SK-N-SH (cell line): ENCODE results near the gene SNAP25. TPM values are rescaled to one million over a fixed set of nuclear protein-coding genes. Genes with fewer than 3 reads are reported as not detected.

Experiments used
- CTCF ChIA-PET: fragments of 300-600, 350-600 bp; formaldehyde crosslinking; extraction: SDS; loops from one replicate; lab custom pipeline; 2021; lab: Yijun Ruan, JAX
- POLR2A ChIA-PET: fragments of 350-600 bp; sonication (Branson Sonifier 250); formaldehyde crosslinking; extraction: SDS; loops from one replicate; lab custom pipeline; 2020; ENCODE audit warnings: antibody characterized with exemption, inconsistent platforms; lab: Yijun Ruan, JAX
- DNase-seq: peaks from one replicate; pipeline ENCODE4 v3.0.0; 2012
- H2AFZ ChIP-seq: fragments of 200-600 bp; sonication (generic); 2 replicates; pipeline ENCODE4 v1.8.1; 2016; ENCODE audit warnings: antibody characterized with exemption, mild to moderate bottlenecking, low read depth
- H3F3A ChIP-seq: fragments of 200-600 bp; sonication (generic); replicated peaks from 2 replicates; pipeline ENCODE3; 2016; ENCODE audit warnings: antibody characterized with exemption, mild to moderate bottlenecking; ENCODE audit not compliant: insufficient read depth
- H3K27ac ChIP-seq, 2 experiments: fragments of 200-500 bp in 1 of 2; fragments of 200-600 bp in 1 of 2; sonication (Bioruptor generic) in 1 of 2; sonication (generic), shearing (Covaris generic) in 1 of 2; 2 replicates each; pipeline versions ENCODE4 v1.5.1 to v1.6.1; 2014 to 2016; ENCODE audit warnings: low read depth in 2 of 2, inconsistent platforms in 1 of 2, low read length in 1 of 2, mild to moderate bottlenecking in 1 of 2, mixed read lengths in 1 of 2
- H3K27me3 ChIP-seq: fragments of 200-600 bp; sonication (generic), shearing (Covaris generic); 2 replicates; pipeline ENCODE4 v1.6.1; 2016; ENCODE audit warnings: mixed run types; ENCODE audit not compliant: insufficient read depth
- H3K36me3 ChIP-seq, 2 experiments: fragments of 200-500 bp in 1 of 2; fragments of 200-600 bp in 1 of 2; sonication (Bioruptor generic) in 1 of 2; sonication (generic) in 1 of 2; replicated peaks in 1 of 2; 2 replicates each; pipeline versions ENCODE3 to v1.5.1; 2014 to 2016; ENCODE audit warnings: low read length in 1 of 2, mild to moderate bottlenecking in 1 of 2; ENCODE audit not compliant: insufficient read depth in 2 of 2, control insufficient read depth in 1 of 2
- H3K4me1 ChIP-seq, 2 experiments: fragments of 200-500 bp in 1 of 2; fragments of 200-600 bp in 1 of 2; sonication (Bioruptor generic) in 1 of 2; sonication (generic), shearing (Covaris generic) in 1 of 2; 2 replicates each; pipeline versions ENCODE4 v1.5.1 to v1.6.1; 2014 to 2016; ENCODE audit warnings: low read depth in 1 of 2, low read length in 1 of 2, mixed run types in 1 of 2; ENCODE audit not compliant: insufficient read depth in 2 of 2, control insufficient read depth in 1 of 2
- H3K4me2 ChIP-seq: fragments of 200-600 bp; sonication (generic), shearing (Covaris generic); 2 replicates; pipeline ENCODE4 v1.6.1; 2017; ENCODE audit warnings: mixed run types
- H3K4me3 ChIP-seq, 2 experiments: fragments of 200-500 bp in 1 of 2; fragments of 200-600 bp in 1 of 2; sonication (Bioruptor generic) in 1 of 2; sonication (generic), shearing (Covaris generic) in 1 of 2; 2 replicates each; pipeline versions ENCODE4 v1.5.1 to v1.8.1; 2014 to 2016; ENCODE audit warnings: low read depth in 2 of 2, inconsistent platforms in 1 of 2, low read length in 1 of 2, mild to moderate bottlenecking in 1 of 2, mixed read lengths in 1 of 2, moderate library complexity in 1 of 2
- H3K79me2 ChIP-seq: fragments of 200-600 bp; sonication (generic); 2 replicates; pipeline ENCODE4 v1.8.1; 2017; ENCODE audit warnings: mild to moderate bottlenecking; ENCODE audit not compliant: insufficient read depth
- H3K9ac ChIP-seq: fragments of 200-600 bp; sonication (generic); 2 replicates; pipeline ENCODE4 v1.6.1; 2017; ENCODE audit warnings: mixed run types
- H3K9me2 ChIP-seq: fragments of 200-600 bp; sonication (generic); 2 replicates; pipeline ENCODE4 v1.6.1; 2017; ENCODE audit warnings: mixed run types
- H3K9me3 ChIP-seq: fragments of 200-600 bp; sonication (generic); 2 replicates; pipeline ENCODE4 v1.6.1; 2017; ENCODE audit warnings: mixed run types, mild to moderate bottlenecking, moderate library complexity
- H4K20me1 ChIP-seq: fragments of 200-600 bp; sonication (generic); 2 replicates; pipeline ENCODE4 v1.6.1; 2017; ENCODE audit warnings: mild to moderate bottlenecking, mixed run types; ENCODE audit not compliant: insufficient read depth
- CHD2 ChIP-seq: fragments of 150-350 bp; IDR thresholded peaks from 2 replicates; pipeline ENCODE4 v1.6.1; 2018; ENCODE audit warnings: low read length; ENCODE audit not compliant: partially characterized antibody
- ELF1 ChIP-seq: IDR thresholded peaks from 2 replicates; pipeline ENCODE4 v1.4.0; 2012
- EP300 ChIP-seq, 2 experiments: IDR thresholded peaks; 2 replicates each; pipeline versions ENCODE4 v1.4.0 to v1.6.1; 2012; ENCODE audit warnings: borderline replicate concordance in 1 of 2, low read depth in 1 of 2, low read length in 1 of 2
- FOSL2 ChIP-seq: IDR thresholded peaks from 2 replicates; pipeline ENCODE4 v1.4.0; 2012; ENCODE audit warnings: low read depth, mild to moderate bottlenecking, moderate library complexity, borderline replicate concordance
- GATA2 ChIP-seq: sonication (generic); formaldehyde crosslinking; IDR thresholded peaks from 2 replicates; pipeline ENCODE4 v1.5.0; 2020; ENCODE audit warnings: mild to moderate bottlenecking, missing genetic modification reagents
- MXI1 ChIP-seq: IDR thresholded peaks from 2 replicates; pipeline ENCODE4 v1.6.1; 2012; ENCODE audit warnings: mild to moderate bottlenecking, low read depth, low read length, improper control_type of control experiment
- NFIC ChIP-seq: IDR thresholded peaks from 2 replicates; pipeline ENCODE4 v1.4.0; 2012; ENCODE audit warnings: borderline replicate concordance
- SIN3A ChIP-seq: IDR thresholded peaks from 2 replicates; pipeline ENCODE4 v1.6.1; 2012; ENCODE audit warnings: low read depth, mild to moderate bottlenecking, low read length, moderate library complexity, borderline replicate concordance
- SMC3 ChIP-seq: IDR thresholded peaks from 2 replicates; pipeline ENCODE4 v1.6.1; 2012; ENCODE audit warnings: low read depth, low read length, improper control_type of control experiment
- YY1 ChIP-seq: IDR thresholded peaks from 2 replicates; pipeline ENCODE4 v1.4.0; 2012; ENCODE audit warnings: low read depth, mild to moderate bottlenecking
- WGBS: methylation state at CpG from one replicate; pipeline ENCODE4 v1.1.6; 2017; ENCODE audit warnings: low lambda C conversion rate; 5-methylcytosine and 5-hydroxymethylcytosine counted together
- polyA plus RNA-seq, 3 experiments: library from polyadenylated mRNA; depleted of rRNA; stranded (reverse); fragments of >200 nt; gene quantifications; 2 replicates each; pipeline ENCODE4 v1.2.3, GENCODE V29; 2012
- TF ChIP-seq, protein P1 (sequence below): fragments of 200-600 bp; sonication (generic); IDR thresholded peaks from 2 replicates; pipeline ENCODE4 v1.6.1; 2017; ENCODE audit warnings: antibody characterized with exemption, mild to moderate bottlenecking, moderate library complexity
- TF ChIP-seq, protein P2 (sequence below): fragments of 150-350 bp; IDR thresholded peaks from 2 replicates; pipeline ENCODE4 v1.6.1; 2017; ENCODE audit warnings: antibody characterized with exemption, low read length, low read depth, borderline replicate concordance
- TF ChIP-seq, protein P3 (sequence below): IDR thresholded peaks from 2 replicates; pipeline ENCODE4 v1.4.0; 2012; ENCODE audit warnings: low read depth

Gene SNAP25
- polyA plus RNA-seq, 1 of the 3 experiments (the other 2 are of a cell fraction), result 42.4 TPM

DNA sequence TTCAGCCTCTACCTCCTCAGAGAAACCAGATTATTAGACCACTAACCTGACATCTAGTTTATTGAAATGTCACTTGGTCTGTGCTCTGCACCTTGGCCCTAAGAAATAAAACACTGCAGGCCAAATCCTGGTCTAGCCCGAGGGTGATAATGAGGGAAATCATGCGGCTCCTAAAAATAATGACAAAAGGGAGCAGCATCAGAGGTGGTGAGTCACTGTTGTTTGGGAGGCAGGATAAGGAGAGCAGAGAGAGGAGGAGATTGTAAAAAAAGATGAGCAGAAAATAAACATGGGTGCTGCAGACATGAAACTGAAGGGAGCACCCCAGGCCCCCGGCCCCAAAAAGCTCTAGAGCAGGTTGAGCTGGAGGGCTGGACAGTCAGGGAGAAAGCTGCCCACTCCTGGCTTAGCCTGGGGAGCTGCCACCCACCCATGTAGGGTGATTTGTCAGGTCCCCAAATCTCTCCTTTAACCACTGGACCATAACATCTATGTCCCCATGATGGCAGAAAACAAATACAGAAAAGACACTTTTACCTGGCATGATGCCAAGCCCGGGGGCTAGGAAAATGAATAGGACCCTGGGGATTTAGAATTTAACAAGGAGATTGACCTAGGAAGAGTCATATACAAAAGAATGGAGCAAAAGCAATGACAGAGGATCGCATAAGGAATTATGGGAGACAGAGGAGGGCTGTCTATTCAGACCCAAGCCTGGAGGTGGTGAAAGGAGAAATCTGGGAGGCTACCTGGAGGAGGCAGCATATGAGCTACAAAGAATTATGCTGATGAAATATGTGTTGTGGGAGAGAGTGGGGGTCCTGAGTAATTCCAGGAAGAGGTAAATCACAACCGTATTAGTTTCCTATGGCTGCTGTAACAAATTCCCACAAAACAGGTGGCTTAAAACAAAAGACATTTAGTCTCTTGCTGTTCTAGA, 103.7 kb downstream of the SNAP25 start:
- no peaks in the 10 kb centered on the region for H3F3A ChIP-seq
- H3K27me3 ChIP-seq, result no peaks in the 10 kb centered on the region
- CTCF ChIA-PET, result no interaction called here
- H3K9me2 ChIP-seq, result no peaks in the 10 kb centered on the region
- H3K4me2 ChIP-seq, result no peak overlapping the region
- DNase-seq, result peak; percentile 9
- no peak overlapping the region for H3K4me3 ChIP-seq
- TF ChIP-seq SMC3 (no peak), FOSL2 (peak; percentile 29; the same call in 1 of the 2 replicates)
- peaks cover 0 to 5% of the 10 kb centered on the region in 2 experiments; a peak in 1 of 4 replicates for H3K4me1 ChIP-seq
- H3K36me3 ChIP-seq, result no peaks in the 10 kb centered on the region
- H3K9me3 ChIP-seq, result no peaks in the 10 kb centered on the region
- H3K27ac ChIP-seq, result no peak overlapping the region
- no peak overlapping the region for H2AFZ ChIP-seq
- no peaks in the 10 kb centered on the region for H4K20me1 ChIP-seq
- no peaks in the 10 kb centered on the region for H3K79me2 ChIP-seq
- POLR2A ChIA-PET, result no interaction called here
- 60% methylated on average over 6 of the region's 6 CpGs for WGBS
- no peak overlapping the region for H3K9ac ChIP-seq

DNA sequence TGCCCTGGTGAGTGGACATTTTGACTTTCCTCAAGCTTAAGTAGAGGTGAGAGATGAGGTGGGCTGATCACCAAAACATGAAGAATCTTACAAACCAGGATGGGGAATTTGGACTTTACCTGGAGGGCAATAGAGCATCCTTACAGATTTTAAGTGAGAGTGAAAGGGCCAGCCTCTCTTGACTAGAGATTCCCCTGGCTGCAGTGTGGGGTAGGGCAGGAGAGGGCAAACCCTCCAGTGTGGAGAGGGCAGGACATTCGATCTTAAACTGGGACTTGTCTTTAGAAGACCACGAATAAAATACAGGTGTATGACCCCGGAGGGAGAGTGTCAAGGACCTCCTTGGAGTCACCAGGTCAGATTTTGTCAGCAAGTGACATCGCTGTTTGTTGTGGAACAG, 105.1 kb downstream of the SNAP25 start:
- ChIA-PET POLR2A (no interaction called here), CTCF (no interaction called here)
- Histone ChIP-seq H3K4me1 (peaks cover 0 to 5% of the 10 kb centered on the region in 2 experiments; a peak in 1 of 4 replicates), H3K9ac (no peak overlapping the region), H3K27ac (no peak overlapping the region), H3K27me3 (no peaks in the 10 kb centered on the region), H3F3A (no peaks in the 10 kb centered on the region), H3K79me2 (no peaks in the 10 kb centered on the region), H3K36me3 (no peaks in the 10 kb centered on the region), H3K9me3 (no peaks in the 10 kb centered on the region), H4K20me1 (no peaks in the 10 kb centered on the region), H3K4me3 (no peak overlapping the region), H3K4me2 (no peak overlapping the region), H3K9me2 (no peaks in the 10 kb centered on the region), H2AFZ (no peak overlapping the region)
- WGBS, result 93% methylated on average over 4 of the region's 4 CpGs
- no peak for DNase-seq
- no peak for TF ChIP-seq FOSL2
- no peak for TF ChIP-seq CHD2
- no peak for TF ChIP-seq NFIC
- TF ChIP-seq EP300 (IDR thresholded peaks at IDR 0.05; ENCODE audit: borderline replicate concordance in 1 of 2, low read depth in 1 of 2, low read length in 1 of 2), result no peak
- no peak for TF ChIP-seq ELF1
- TF ChIP-seq, protein P1, sequence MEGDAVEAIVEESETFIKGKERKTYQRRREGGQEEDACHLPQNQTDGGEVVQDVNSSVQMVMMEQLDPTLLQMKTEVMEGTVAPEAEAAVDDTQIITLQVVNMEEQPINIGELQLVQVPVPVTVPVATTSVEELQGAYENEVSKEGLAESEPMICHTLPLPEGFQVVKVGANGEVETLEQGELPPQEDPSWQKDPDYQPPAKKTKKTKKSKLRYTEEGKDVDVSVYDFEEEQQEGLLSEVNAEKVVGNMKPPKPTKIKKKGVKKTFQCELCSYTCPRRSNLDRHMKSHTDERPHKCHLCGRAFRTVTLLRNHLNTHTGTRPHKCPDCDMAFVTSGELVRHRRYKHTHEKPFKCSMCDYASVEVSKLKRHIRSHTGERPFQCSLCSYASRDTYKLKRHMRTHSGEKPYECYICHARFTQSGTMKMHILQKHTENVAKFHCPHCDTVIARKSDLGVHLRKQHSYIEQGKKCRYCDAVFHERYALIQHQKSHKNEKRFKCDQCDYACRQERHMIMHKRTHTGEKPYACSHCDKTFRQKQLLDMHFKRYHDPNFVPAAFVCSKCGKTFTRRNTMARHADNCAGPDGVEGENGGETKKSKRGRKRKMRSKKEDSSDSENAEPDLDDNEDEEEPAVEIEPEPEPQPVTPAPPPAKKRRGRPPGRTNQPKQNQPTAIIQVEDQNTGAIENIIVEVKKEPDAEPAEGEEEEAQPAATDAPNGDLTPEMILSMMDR, result no peak
- TF ChIP-seq, protein P2, sequence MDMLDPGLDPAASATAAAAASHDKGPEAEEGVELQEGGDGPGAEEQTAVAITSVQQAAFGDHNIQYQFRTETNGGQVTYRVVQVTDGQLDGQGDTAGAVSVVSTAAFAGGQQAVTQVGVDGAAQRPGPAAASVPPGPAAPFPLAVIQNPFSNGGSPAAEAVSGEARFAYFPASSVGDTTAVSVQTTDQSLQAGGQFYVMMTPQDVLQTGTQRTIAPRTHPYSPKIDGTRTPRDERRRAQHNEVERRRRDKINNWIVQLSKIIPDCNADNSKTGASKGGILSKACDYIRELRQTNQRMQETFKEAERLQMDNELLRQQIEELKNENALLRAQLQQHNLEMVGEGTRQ, result no peak
- no peak for TF ChIP-seq SIN3A
- no peak for TF ChIP-seq YY1
- TF ChIP-seq MXI1, result no peak
- TF ChIP-seq, protein P3, sequence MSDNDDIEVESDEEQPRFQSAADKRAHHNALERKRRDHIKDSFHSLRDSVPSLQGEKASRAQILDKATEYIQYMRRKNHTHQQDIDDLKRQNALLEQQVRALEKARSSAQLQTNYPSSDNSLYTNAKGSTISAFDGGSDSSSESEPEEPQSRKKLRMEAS, result no peak
- TF ChIP-seq GATA2 (CRISPR knock-in tag), result no peak
- TF ChIP-seq, all 33 proteins: peak for 0
